Thoracic aorta (tissue), 2 donors: ENCODE data around the gene LRRC7. TPM values are rescaled to one million over a fixed set of nuclear protein-coding genes. Genes with fewer than 3 reads are reported as not detected.

Experiments
- ATAC-seq: fragments of 150-250 bp; one replicate; pipeline ENCODE4 v1.8.0; 2017; ENCODE audit warnings: low read depth; ENCODE audit not compliant: insufficient number of reproducible peaks, low FRiP score
- DNase-seq: peaks from one replicate; pipeline ENCODE4 v3.0.0-alpha.2; 2020; ENCODE audit warnings: low spot score
- H3K27ac ChIP-seq, 2 donors: fragments of 200-600 bp; sonication (generic); 1 replicate in 1 of 2; 2 replicates in 1 of 2; pipeline ENCODE4 v1.5.1; 2016; ENCODE audit warnings: mild to moderate bottlenecking in 2 of 2, moderate library complexity in 2 of 2
- H3K27me3 ChIP-seq: fragments of 200-600 bp; sonication (generic); replicated peaks from 2 replicates; pipeline ENCODE4 v1.6.0; 2016; ENCODE audit warnings: mild to moderate bottlenecking; ENCODE audit not compliant: insufficient read depth
- H3K36me3 ChIP-seq: fragments of 200-600 bp; sonication (generic); one replicate; pipeline ENCODE4 v1.5.1; 2016
- H3K4me1 ChIP-seq, 2 donors: fragments of 200-600 bp; sonication (generic); 1 replicate in 1 of 2; 2 replicates in 1 of 2; pipeline versions ENCODE4 v1.5.1 to v1.6.0; 2016; ENCODE audit warnings: low read depth in 2 of 2, mild to moderate bottlenecking in 1 of 2; ENCODE audit not compliant: control insufficient read depth in 1 of 2
- H3K4me3 ChIP-seq: fragments of 200-600 bp; sonication (generic); 2 replicates; pipeline ENCODE4 v1.5.1; 2016; ENCODE audit warnings: mild to moderate bottlenecking
- H3K9me3 ChIP-seq: fragments of 200-600 bp; sonication (generic); 2 replicates; pipeline ENCODE4 v1.5.1; 2016
- total RNA-seq, 2 donors: library from RNA; depleted of rRNA; stranded (reverse); fragments of >200 nt; gene quantifications; one replicate each; pipeline versions ENCODE4 v1.1.0 to v1.2.3, GENCODE V29; 2016
- TF ChIP-seq, protein P1 (sequence below): fragments of 200-600 bp; sonication (generic); IDR thresholded peaks from one replicate; pipeline ENCODE4 v1.5.1; 2019; ENCODE audit warnings: antibody characterized with exemption

LRRC7 gene
- total RNA-seq, 2 donors from 2014 or later = 0.14 to 0.35 TPM

DNA sequence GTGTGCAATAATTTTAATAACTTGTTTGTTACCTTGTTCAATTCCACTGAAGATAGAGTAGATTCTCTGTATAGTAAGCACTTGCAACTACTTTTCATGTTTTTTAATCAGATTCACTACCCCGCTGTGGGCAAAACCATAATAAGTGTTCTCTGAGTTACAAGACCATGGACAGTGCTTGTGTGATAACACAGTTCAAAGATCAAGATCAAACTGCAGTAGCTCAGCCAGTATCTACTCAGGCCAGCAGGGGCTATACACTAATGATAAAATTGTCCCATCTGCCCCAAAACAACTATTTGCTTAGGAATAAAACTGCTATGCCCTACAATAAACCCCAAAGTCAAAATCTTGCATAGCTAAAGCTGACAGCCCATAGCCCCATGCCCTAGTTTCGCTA is 129.6 kb downstream of the LRRC7 start:
- H3K4me3 ChIP-seq = no peak overlapping the region
- TF ChIP-seq, protein P1, sequence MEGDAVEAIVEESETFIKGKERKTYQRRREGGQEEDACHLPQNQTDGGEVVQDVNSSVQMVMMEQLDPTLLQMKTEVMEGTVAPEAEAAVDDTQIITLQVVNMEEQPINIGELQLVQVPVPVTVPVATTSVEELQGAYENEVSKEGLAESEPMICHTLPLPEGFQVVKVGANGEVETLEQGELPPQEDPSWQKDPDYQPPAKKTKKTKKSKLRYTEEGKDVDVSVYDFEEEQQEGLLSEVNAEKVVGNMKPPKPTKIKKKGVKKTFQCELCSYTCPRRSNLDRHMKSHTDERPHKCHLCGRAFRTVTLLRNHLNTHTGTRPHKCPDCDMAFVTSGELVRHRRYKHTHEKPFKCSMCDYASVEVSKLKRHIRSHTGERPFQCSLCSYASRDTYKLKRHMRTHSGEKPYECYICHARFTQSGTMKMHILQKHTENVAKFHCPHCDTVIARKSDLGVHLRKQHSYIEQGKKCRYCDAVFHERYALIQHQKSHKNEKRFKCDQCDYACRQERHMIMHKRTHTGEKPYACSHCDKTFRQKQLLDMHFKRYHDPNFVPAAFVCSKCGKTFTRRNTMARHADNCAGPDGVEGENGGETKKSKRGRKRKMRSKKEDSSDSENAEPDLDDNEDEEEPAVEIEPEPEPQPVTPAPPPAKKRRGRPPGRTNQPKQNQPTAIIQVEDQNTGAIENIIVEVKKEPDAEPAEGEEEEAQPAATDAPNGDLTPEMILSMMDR = no peak
- H3K9me3 ChIP-seq = no peaks in the 10 kb centered on the region

DNA sequence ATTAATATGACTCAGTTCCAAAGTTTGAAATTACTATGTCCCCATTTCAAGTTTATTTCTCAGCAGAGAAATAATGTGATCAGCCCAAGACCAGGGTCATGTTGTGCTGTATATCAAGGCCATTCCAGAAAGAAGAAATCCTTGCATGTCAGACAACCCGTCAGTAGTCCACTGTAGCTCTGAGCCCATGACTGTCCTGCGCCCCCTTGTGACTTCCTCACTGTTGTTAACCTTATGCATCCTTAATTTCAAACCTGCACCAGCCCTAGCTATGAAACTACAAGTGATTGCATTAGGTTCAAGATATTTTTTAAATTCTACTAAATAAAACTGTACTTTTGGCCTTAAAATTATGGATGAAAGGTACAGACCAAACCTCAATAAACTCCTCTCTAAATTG is 133.0 kb downstream of the LRRC7 start:
- TF ChIP-seq, protein P1 = no peak
- no peak for ATAC-seq

More for the DNA sequence above, 129.6 kb downstream of the LRRC7 start:
- Histone ChIP-seq H3K4me1 (no peaks in the 10 kb centered on the region), H3K27ac (no peak overlapping the region), H3K36me3 (no peaks in the 10 kb centered on the region), H3K27me3 (no peaks in the 10 kb centered on the region)
- no peak for ATAC-seq
- DNase-seq = no peak

DNA sequence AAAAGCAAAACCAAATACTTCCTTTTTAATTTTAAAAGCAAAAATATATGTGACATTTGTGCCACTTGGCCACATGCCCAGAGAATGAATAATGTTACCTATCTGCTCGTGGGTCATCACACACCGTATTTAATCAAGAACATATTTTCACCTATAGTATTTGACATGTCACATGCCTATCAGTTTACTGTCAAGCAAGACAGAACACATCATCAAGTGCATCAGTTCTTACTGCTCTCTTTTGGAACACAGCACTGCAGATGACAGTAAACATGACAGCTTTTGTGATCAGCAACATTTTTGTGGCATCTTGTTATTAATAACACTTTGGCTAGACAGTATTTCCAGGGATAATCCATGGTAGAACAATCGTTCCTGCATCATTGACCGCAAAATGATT is 134.4 kb downstream of the LRRC7 start:
- Histone ChIP-seq H3K4me1 (no peaks in the 10 kb centered on the region), H3K4me3 (no peak overlapping the region), H3K36me3 (no peaks in the 10 kb centered on the region), H3K9me3 (no peaks in the 10 kb centered on the region), H3K27me3 (no peaks in the 10 kb centered on the region), H3K27ac (no peak overlapping the region)
- DNase-seq (no peak), ATAC-seq (no peak)
- TF ChIP-seq, protein P1 = no peak

More for the DNA sequence above, 133.0 kb downstream of the LRRC7 start:
- Histone ChIP-seq H3K4me3 (no peak overlapping the region), H3K27me3 (no peaks in the 10 kb centered on the region), H3K36me3 (no peaks in the 10 kb centered on the region), H3K27ac (no peak overlapping the region), H3K9me3 (no peaks in the 10 kb centered on the region), H3K4me1 (no peaks in the 10 kb centered on the region)
- no peak for DNase-seq

DNA sequence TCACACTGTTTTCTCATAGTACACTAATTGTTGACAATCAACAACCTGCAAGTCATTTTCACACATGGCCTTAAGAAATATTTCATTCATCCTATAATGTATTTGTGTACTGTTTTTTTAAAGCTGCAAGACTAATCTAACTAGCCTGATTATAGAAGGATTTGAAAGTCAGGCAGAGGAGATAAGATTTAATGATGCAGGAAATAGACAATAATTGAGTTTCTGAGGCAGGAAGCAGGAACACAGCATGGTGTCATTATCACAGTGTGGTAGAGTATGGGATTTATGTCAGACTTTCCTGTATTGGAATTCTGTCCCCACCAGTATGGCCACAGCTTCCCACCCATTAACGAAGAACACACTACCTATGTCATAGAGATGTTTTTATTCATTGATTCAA is 138.8 kb downstream of the LRRC7 start:
- Histone ChIP-seq H3K27ac (no peak overlapping the region), H3K4me1 (no peaks in the 10 kb centered on the region), H3K36me3 (no peaks in the 10 kb centered on the region), H3K27me3 (no peaks in the 10 kb centered on the region), H3K9me3 (no peaks in the 10 kb centered on the region), H3K4me3 (no peak overlapping the region)
- ATAC-seq = no peak
- TF ChIP-seq, protein P1 = no peak
- DNase-seq = no peak

DNA sequence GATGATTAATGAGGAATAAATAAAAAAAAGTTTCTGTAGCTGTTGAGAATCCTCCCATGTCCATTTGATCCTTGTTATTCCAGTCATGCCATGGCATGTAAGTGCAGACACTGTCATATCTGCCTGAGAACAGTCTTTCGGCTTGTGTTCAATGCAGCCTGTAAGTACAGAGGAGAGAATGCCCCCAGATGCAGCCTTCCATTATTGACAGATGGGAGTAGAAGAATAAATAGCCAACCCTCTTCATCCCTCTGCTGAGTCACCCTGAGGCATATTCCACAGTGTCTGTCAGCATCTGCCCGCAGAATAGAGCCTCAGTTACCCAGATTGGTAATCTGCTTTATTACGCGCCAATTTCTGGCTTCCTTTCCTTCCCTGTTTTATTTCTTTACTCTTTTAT is 139.4 kb downstream of the LRRC7 start:
- Histone ChIP-seq H3K4me3 (no peak overlapping the region), H3K27ac (no peak overlapping the region), H3K27me3 (no peaks in the 10 kb centered on the region), H3K36me3 (no peaks in the 10 kb centered on the region), H3K4me1 (no peaks in the 10 kb centered on the region), H3K9me3 (no peaks in the 10 kb centered on the region)
- no peak for DNase-seq
- TF ChIP-seq, protein P1 = no peak
- no peak for ATAC-seq
